ENCODE data around the gene SLC9A1. TPM values are rescaled to one million over a fixed set of nuclear protein-coding genes. Genes with fewer than 3 reads are reported as not detected.
A peak's percentile ranks its signal among the peaks of the same experiment; 100 is the strongest.
"Not testable (repeated sequence)": the region's sequence is repeated elsewhere in the genome, so short reads cannot be mapped to it uniquely, and the experiment has no call there.

Gene SLC9A1
- 170 TPM for total RNA-seq

GRCh38 chr1:27154991-27155781, at the start of gene SLC9A1:
SLC9A1 (minus strand) TSS chr1:27155125; CDS start chr1:27154334, 791 bp downstream.
- DNase-seq (ENCODE audit: low spot score), result peak; percentile 95

- DNase-seq (ENCODE audit: low spot score), result no peak
Observed at GRCh38 chr1:27203946-27204345, 49.0 kb upstream of the SLC9A1 start.

- DNase-seq (ENCODE audit: low spot score), result no peak
Observed at GRCh38 chr1:27201295-27201694, 46.4 kb upstream of the SLC9A1 start.

GRCh38 chr1:27193194-27193593, 38.3 kb upstream of the SLC9A1 start:
- DNase-seq (ENCODE audit: low spot score), result no peak

- DNase-seq (ENCODE audit: low spot score), result peak; percentile 55
Observed at GRCh38 chr1:27192039-27192529, 37.2 kb upstream of the SLC9A1 start.

- not testable (repeated sequence) for DNase-seq (ENCODE audit: low spot score)
Observed at GRCh38 chr1:27184665-27185064, 29.7 kb upstream of the SLC9A1 start.

- DNase-seq (ENCODE audit: low spot score), result no peak
Observed at GRCh38 chr1:27179979-27180378, 25.1 kb upstream of the SLC9A1 start.

GRCh38 chr1:27179379-27179778, 24.5 kb upstream of the SLC9A1 start:
- no peak for DNase-seq (ENCODE audit: low spot score)

- DNase-seq (ENCODE audit: low spot score), result no peak
Observed at GRCh38 chr1:27176954-27177353, 22.0 kb upstream of the SLC9A1 start.

GRCh38 chr1:27176323-27176722, 21.4 kb upstream of the SLC9A1 start:
- no peak for DNase-seq (ENCODE audit: low spot score)

- not testable (repeated sequence) for DNase-seq (ENCODE audit: low spot score)
Observed at GRCh38 chr1:27172992-27173391, 18.1 kb upstream of the SLC9A1 start.

- DNase-seq (ENCODE audit: low spot score), result no peak
Observed at GRCh38 chr1:27166929-27167328, 12.0 kb upstream of the SLC9A1 start.

- DNase-seq (ENCODE audit: low spot score), result no peak
Observed at GRCh38 chr1:27166351-27166802, 11.5 kb upstream of the SLC9A1 start.

- no peak for DNase-seq (ENCODE audit: low spot score)
Observed at GRCh38 chr1:27163093-27163492, 8.2 kb upstream of the SLC9A1 start.

- no peak for DNase-seq (ENCODE audit: low spot score)
Observed at GRCh38 chr1:27162090-27162489, 7.2 kb upstream of the SLC9A1 start.

GRCh38 chr1:27161594-27161993, 6.7 kb upstream of the SLC9A1 start:
- no peak for DNase-seq (ENCODE audit: low spot score)

GRCh38 chr1:27157194-27157593, 2.3 kb upstream of the SLC9A1 start:
- no peak for DNase-seq (ENCODE audit: low spot score)

- no peak for DNase-seq (ENCODE audit: low spot score)
Observed at GRCh38 chr1:27154469-27154990, 395 bp downstream of the SLC9A1 start.

- DNase-seq (ENCODE audit: low spot score), result peak; percentile 49
Observed at GRCh38 chr1:27153927-27154358, 982 bp downstream of the SLC9A1 start.

GRCh38 chr1:27153549-27153886, 1.4 kb downstream of the SLC9A1 start:
- DNase-seq (ENCODE audit: low spot score), result no peak

GRCh38 chr1:27152829-27153548, 1.9 kb downstream of the SLC9A1 start:
- no peak for DNase-seq (ENCODE audit: low spot score)

- no peak for DNase-seq (ENCODE audit: low spot score)
Observed at GRCh38 chr1:27152004-27152828, 2.7 kb downstream of the SLC9A1 start.

Data from mucosa of gallbladder (tissue), 1 donor.